GM12878 (cell line): Measurements from ENCODE around the gene NNAT. TPM values are rescaled to one million over a fixed set of nuclear protein-coding genes. Genes with fewer than 3 reads are reported as not detected.

Experiments used
- ATAC-seq: fragments of 200-7000 bp; cut with Tn5 transposase; 3 replicates; pipeline ENCODE4 v1.9.1; 2020; ENCODE audit warnings: mild to moderate bottlenecking, moderate library complexity
- BruUV-seq: library from RNA; stranded (reverse); fragments of 400-500 nt; replicated peaks from 2 replicates; lab custom pipeline; 2021; lab: Mats Ljungman, UMichigan
- CTCF ChIA-PET: fragments of 300-600 bp; sonication (Branson Sonifier 250); formaldehyde crosslinking; extraction: SDS; loops from one replicate; lab custom pipeline; 2021; ENCODE audit warnings: inconsistent platforms; lab: Yijun Ruan, JAX
- POLR2A ChIA-PET: fragments of 350-600 bp; formaldehyde crosslinking; extraction: SDS; loops from one replicate; lab custom pipeline; 2021; ENCODE audit warnings: inconsistent platforms; lab: Charles Lee
- RAD21 ChIA-PET: fragments of 300-600 bp; sonication (Branson Sonifier 250); formaldehyde crosslinking; loops from one replicate; lab custom pipeline; 2023; ENCODE audit warnings: antibody characterized with exemption; ENCODE audit not compliant: unreplicated experiment; lab: Charles Lee
- SMC1A ChIA-PET: fragments of 300-600 bp; sonication (Branson Sonifier 250); formaldehyde crosslinking; loops from one replicate; lab custom pipeline; 2023; ENCODE audit not compliant: unreplicated experiment, uncharacterized antibody; lab: Charles Lee
- DNase-seq: peaks from one replicate; pipeline ENCODE4 v3.0.0-alpha.2; 2011; ENCODE audit warnings: low read depth, low spot score
- FAIRE-seq: peaks from 3 replicates; lab custom pipeline; 2011; peaks lifted over from hg19 to GRCh38; lab: Jason Lieb, UNC
- H2AFZ ChIP-seq: 2 replicates; pipeline ENCODE4 v1.6.0; 2011; ENCODE audit warnings: low read depth, low read length, control low read depth; ENCODE audit not compliant: control insufficient read depth
- H3K27ac ChIP-seq: 2 replicates; pipeline ENCODE4 v1.5.1; 2011; ENCODE audit warnings: control low read depth; ENCODE audit not compliant: control insufficient read depth, insufficient read depth
- H3K27me3 ChIP-seq, 2 experiments: replicated peaks in 1 of 2; 2 replicates each; pipeline versions ENCODE4 v1.6.0 to v1.6.1; 2011; ENCODE audit warnings: low read length in 1 of 2; ENCODE audit not compliant: control insufficient read depth in 2 of 2, insufficient read depth in 2 of 2
- H3K36me3 ChIP-seq, 2 experiments: 2 replicates each; pipeline ENCODE4 v1.5.1; 2011; ENCODE audit warnings: low read length in 1 of 2; ENCODE audit not compliant: control insufficient read depth in 2 of 2, insufficient read depth in 2 of 2
- H3K4me1 ChIP-seq: 2 replicates; pipeline ENCODE4 v1.6.1; 2011; ENCODE audit warnings: mild to moderate bottlenecking, low read length, moderate library complexity, mixed read lengths; ENCODE audit not compliant: control insufficient read depth, insufficient read depth
- H3K4me2 ChIP-seq: 2 replicates; pipeline ENCODE4 v1.6.0; 2011; ENCODE audit warnings: control low read depth; ENCODE audit not compliant: control insufficient read depth, insufficient read depth
- H3K4me3 ChIP-seq: fragments of 200-600 bp; sonication (generic); 2 replicates; pipeline ENCODE4 v1.5.1; 2016
- H3K79me2 ChIP-seq: 2 replicates; pipeline ENCODE4 v1.6.0; 2011; ENCODE audit warnings: low read length; ENCODE audit not compliant: control insufficient read depth, insufficient read depth
- H3K9ac ChIP-seq: 2 replicates; pipeline ENCODE4 v1.8.0; 2011; ENCODE audit warnings: low read length, control low read depth, mixed read lengths; ENCODE audit not compliant: control insufficient read depth, insufficient read depth
- H3K9me3 ChIP-seq: replicated peaks from 3 replicates; pipeline ENCODE4 v1.5.1; 2011; ENCODE audit warnings: mild to moderate bottlenecking, low read length; ENCODE audit not compliant: control insufficient read depth, insufficient read depth
- H4K20me1 ChIP-seq: 2 replicates; pipeline ENCODE4 v1.6.0; 2011; ENCODE audit not compliant: control insufficient read depth, insufficient read depth
- BACH1 ChIP-seq: fragments of 450-650 bp; IDR thresholded peaks from 2 replicates; pipeline ENCODE4 v1.6.1; 2017; ENCODE audit warnings: mild to moderate bottlenecking, borderline replicate concordance
- CEBPZ ChIP-seq: fragments of 150-350 bp; IDR thresholded peaks from 2 replicates; pipeline ENCODE4 v1.6.1; 2016; ENCODE audit warnings: low read depth, low read length
- CHD1 ChIP-seq: IDR thresholded peaks from 2 replicates; pipeline ENCODE4 v1.6.1; 2012; ENCODE audit warnings: low read depth, low read length, improper control_type of control experiment
- CHD2 ChIP-seq: IDR thresholded peaks from 2 replicates; pipeline ENCODE4 v1.6.1; 2011; ENCODE audit warnings: low read depth, low read length, improper control_type of control experiment, borderline replicate concordance
- EP300 ChIP-seq, 2 experiments: fragments of 150-350 bp in 1 of 2; IDR thresholded peaks; 2 replicates each; pipeline ENCODE4 v1.6.1; 2011 to 2012; ENCODE audit warnings: low read depth in 2 of 2, low read length in 2 of 2, borderline replicate concordance in 1 of 2, improper control_type of control experiment in 1 of 2, inconsistent platforms in 1 of 2; ENCODE audit not compliant: control insufficient read depth in 1 of 2
- EZH2 ChIP-seq: IDR thresholded peaks from 2 replicates; pipeline ENCODE4 v1.6.1; 2012; ENCODE audit warnings: low read depth, mild to moderate bottlenecking, control low read depth, inconsistent platforms, low read length, borderline replicate concordance; ENCODE audit not compliant: control insufficient read depth
- MEF2A ChIP-seq: IDR thresholded peaks from 2 replicates; pipeline ENCODE4 v1.6.1; 2011; ENCODE audit warnings: low read depth, mild to moderate bottlenecking, low read length, moderate library complexity; ENCODE audit not compliant: insufficient read depth
- NBN ChIP-seq: fragments of 450-650 bp; IDR thresholded peaks from 2 replicates; pipeline ENCODE4 v1.6.1; 2016
- NFIC ChIP-seq: IDR thresholded peaks from 2 replicates; pipeline ENCODE4 v1.6.1; 2012; ENCODE audit warnings: low read depth, mild to moderate bottlenecking, inconsistent platforms, low read length, moderate library complexity
- NR2C1 ChIP-seq: fragments of 450-650 bp; IDR thresholded peaks from 2 replicates; pipeline ENCODE4 v1.6.1; 2017; ENCODE audit warnings: antibody characterized with exemption, mild to moderate bottlenecking, moderate library complexity
- PAX5 ChIP-seq: IDR thresholded peaks from 2 replicates; pipeline ENCODE4 v1.6.1; 2011; ENCODE audit warnings: low read depth, low read length, borderline replicate concordance
- WGBS: methylation state at CpG from one replicate; pipeline ENCODE4 v1.1.6; 2016; ENCODE audit warnings: low lambda C conversion rate; ENCODE audit not compliant: insufficient replicate concordance, insufficient coverage; ENCODE audit errors: missing lambda C conversion rate; 5-methylcytosine and 5-hydroxymethylcytosine counted together
- in situ Hi-C: fragments of 300-500 bp; cut with MboI; formaldehyde crosslinking; loops from 9 replicates; pipeline ENCODE4 v1.14.3; 2018; ENCODE audit warnings: mixed read lengths
- intact Hi-C: fragments of 100-400 bp; cut with micrococcal nuclease; formaldehyde crosslinking; loops from one replicate; pipeline ENCODE4 v1.14.2; 2022; ENCODE audit not compliant: unreplicated experiment
- polyA plus RNA-seq, 11 experiments: library from polyadenylated mRNA; depleted of rRNA in 4 of 11; unstranded in 6 of 11; stranded (reverse) in 5 of 11; fragments of >200 nt; fragmentation: Nextera tagmentation in 4 of 11; fragmentation: Illumina TruSeq in 1 of 11; extraction: Ambion mirVana in 4 of 11; extraction: Trizol in 1 of 11; gene quantifications; 1 replicate in 1 of 11; 2 replicates in 10 of 11; pipeline versions ENCODE4 v1.2.1 to v1.2.3, GENCODE V29; 2011 to 2016; ENCODE audit warnings: inconsistent platforms in 2 of 11, missing spikeins in 2 of 11, low read depth in 1 of 11
- total RNA-seq, 4 experiments: library from RNA; depleted of rRNA in 3 of 4; stranded (reverse); fragments of >200 nt in 3 of 4; fragmentation: Illumina TruSeq in 1 of 4; extraction: Trizol in 1 of 4; gene quantifications; 2 replicates each; pipeline versions ENCODE4 v1.2.1 to v1.2.3, GENCODE V29; 2013 to 2021

The NNAT gene
- total and polyA plus RNA-seq, 10 of the 15 experiments (the other 5 are each of a cell fraction or from before 2014, with no cell fraction given): 0.22 to 0.99 (median 0.42) TPM; not detected in 7

- intact Hi-C loops (no loop called here), in situ Hi-C loops (no loop called here)
- no peak overlapping the region for H3K27ac ChIP-seq
- RAD21 ChIA-PET: no interaction called here
- ATAC-seq: no peak
- no peak overlapping the region for H3K4me2 ChIP-seq
- H2AFZ ChIP-seq: no peak overlapping the region
- H3K4me3 ChIP-seq: no peak overlapping the region
- H3K9ac ChIP-seq: no peak overlapping the region
- no peaks in the 10 kb centered on the region for H3K9me3 ChIP-seq
- TF ChIP-seq EP300 (IDR thresholded peaks at IDR 0.05; ENCODE audit: borderline replicate concordance in 1 of 2, control insufficient read depth in 1 of 2, low read depth in 2 of 2, low read length in 2 of 2) (no peak), NR2C1 (no peak), EZH2 (no peak), CHD1 (no peak), NFIC (no peak), NBN (no peak), CHD2 (no peak), MEF2A (no peak), BACH1 (no peak), PAX5 (no peak), CEBPZ (no peak)
- WGBS: 23% methylated on average over 4 of the region's 4 CpGs
- H3K36me3 ChIP-seq: no peaks in the 10 kb centered on the region
- BruUV-seq: no TSS peak
- POLR2A ChIA-PET: no interaction called here
- H3K79me2 ChIP-seq: no peaks in the 10 kb centered on the region
- peaks cover 0 to 3% of the 10 kb centered on the region in 2 experiments; a peak in 3 of 4 replicates for H3K27me3 ChIP-seq
- FAIRE-seq: no peak
- SMC1A ChIA-PET: no interaction called here
- no peaks in the 10 kb centered on the region for H4K20me1 ChIP-seq
- no peaks in the 10 kb centered on the region for H3K4me1 ChIP-seq
- CTCF ChIA-PET: no interaction called here
- DNase-seq: no peak
These were observed 46.7 kb upstream of the NNAT start for GRCh38 chr20:37474386-37474785.
